Mucosa of descending colon (tissue), 3 donors: ENCODE results near the gene MAML3. TPM values are rescaled to one million over a fixed set of nuclear protein-coding genes. Genes with fewer than 3 reads are reported as not detected.

Experiments
- ATAC-seq: fragments of 200-7000 bp; cut with Tn5 transposase; one replicate; pipeline ENCODE4 v1.9.1; 2020; ENCODE audit warnings: mild to moderate bottlenecking, moderate library complexity
- DNase-seq, 3 donors: peaks; one replicate each; pipeline ENCODE4 v3.0.0-alpha.2; 2020
- H3K36me3 ChIP-seq: fragments of 200-600 bp; one replicate; pipeline ENCODE4 v1.8.0; 2021; ENCODE audit warnings: low read depth, mild to moderate bottlenecking
- H3K4me1 ChIP-seq: fragments of 200-600 bp; one replicate; pipeline ENCODE4 v1.8.0; 2021; ENCODE audit warnings: low read depth, mild to moderate bottlenecking
- H3K4me3 ChIP-seq: fragments of 200-600 bp; one replicate; pipeline ENCODE4 v1.8.0; 2021; ENCODE audit warnings: mild to moderate bottlenecking
- H3K9me3 ChIP-seq: fragments of 200-600 bp; one replicate; pipeline ENCODE4 v1.8.0; 2021; ENCODE audit warnings: mild to moderate bottlenecking
- CTCF ChIP-seq: fragments of 200-600 bp; IDR thresholded peaks from one replicate; pipeline ENCODE4 v1.8.0; 2022; ENCODE audit warnings: antibody characterized with exemption, mild to moderate bottlenecking
- intact Hi-C, 2 donors: fragments of 100-400 bp; cut with DNase I in 1 of 2; cut with micrococcal nuclease in 1 of 2; formaldehyde crosslinking; loops; one replicate each; pipeline versions ENCODE4 v1.11.0 to v1.11.1; 2022; cut with DNase I, micrococcal nuclease
- total RNA-seq, 3 donors: library from RNA; stranded (reverse); fragmentation: NEBNext Ultra II Directional in 2 of 3; extraction: Animal tissue kit (Norgen Biotek cat#: 25700) in 2 of 3; gene quantifications; one replicate each; pipeline versions ENCODE4 v1.2.1 to v1.2.4, GENCODE V29; 2021 to 2023
- donor health status: DM: no; HTN: no; CAD: no; lungs with moderate emphysema.
- donor health status: DM: no; HTN: no; CAD: no.
- donor health status: DM: no; HTN: yes; CAD: no.

MAML3 gene
- total RNA-seq, 3 donors from 2014 or later, result 10.4 to 23.5 (median 14.8) TPM

DNA sequence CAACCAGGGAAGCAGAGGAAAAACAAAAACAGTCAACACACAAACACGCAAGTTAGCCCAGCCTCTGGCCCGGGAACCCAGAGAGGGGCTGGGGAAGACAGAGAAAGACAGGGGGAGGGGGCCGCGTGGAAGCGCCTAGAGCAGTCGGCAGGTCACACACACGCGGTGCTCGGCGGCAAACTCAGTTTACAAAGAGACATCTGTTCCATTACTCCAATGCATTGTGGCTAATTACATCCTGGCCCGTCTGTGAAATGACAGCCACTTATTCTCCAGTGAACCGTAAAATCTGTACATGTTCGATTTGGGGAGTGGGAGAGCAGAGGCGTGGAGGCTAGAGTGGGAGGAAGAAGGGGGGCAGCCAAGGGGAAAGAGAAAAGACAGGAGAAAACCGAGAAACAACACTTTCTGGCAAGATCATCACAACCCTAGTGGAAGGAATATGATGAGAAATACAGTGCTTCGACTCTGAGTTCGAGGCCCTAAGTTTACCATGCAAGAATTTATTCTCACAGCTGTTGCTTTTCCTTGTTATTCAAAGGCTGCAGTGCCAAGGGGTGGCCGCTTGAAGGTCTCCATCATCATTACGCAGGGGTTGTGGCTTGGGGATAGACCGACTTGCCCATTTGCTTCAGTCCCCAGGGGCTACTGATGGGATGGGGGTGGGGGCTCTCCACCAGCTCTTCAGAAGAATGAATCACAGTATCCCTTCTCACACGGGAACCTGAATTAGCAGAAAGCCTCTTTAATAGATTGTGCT, 320.7 kb downstream of the MAML3 start:
- H3K9me3 ChIP-seq, result no peaks in the 10 kb centered on the region
- no peak for ATAC-seq
- H3K36me3 ChIP-seq, result no peaks in the 10 kb centered on the region
- TF ChIP-seq CTCF, result no peak
- intact Hi-C loops, result no loop called here
- H3K4me1 ChIP-seq, result no peaks in the 10 kb centered on the region
- no peak overlapping the region for H3K4me3 ChIP-seq
- no peak for DNase-seq

- intact Hi-C loops, result no loop called here
- H3K9me3 ChIP-seq, result no peaks in the 10 kb centered on the region
- DNase-seq (no peak), ATAC-seq (no peak)
- no peak for TF ChIP-seq CTCF
- H3K36me3 ChIP-seq, result no peaks in the 10 kb centered on the region
- no peak overlapping the region for H3K4me3 ChIP-seq
- no peaks in the 10 kb centered on the region for H3K4me1 ChIP-seq
Measured at GRCh38 chr4:139828966-139829664, 324.9 kb downstream of the MAML3 start.

- intact Hi-C loops, result no loop called here
- ATAC-seq (no peak), DNase-seq (no peak)
- no peaks in the 10 kb centered on the region for H3K36me3 ChIP-seq
- H3K4me3 ChIP-seq, result no peak overlapping the region
- H3K9me3 ChIP-seq, result no peaks in the 10 kb centered on the region
- H3K4me1 ChIP-seq, result no peaks in the 10 kb centered on the region
- TF ChIP-seq CTCF, result no peak
Measured at GRCh38 chr4:139826426-139826825, 327.6 kb downstream of the MAML3 start.

- ATAC-seq, result no peak
- intact Hi-C loops, result no loop called here
- Histone ChIP-seq H3K36me3 (no peaks in the 10 kb centered on the region), H3K4me1 (no peaks in the 10 kb centered on the region), H3K4me3 (no peak overlapping the region), H3K9me3 (no peaks in the 10 kb centered on the region)
- no peak for TF ChIP-seq CTCF
- no peak for DNase-seq
Measured at GRCh38 chr4:139825523-139826014, 328.4 kb downstream of the MAML3 start.

DNA sequence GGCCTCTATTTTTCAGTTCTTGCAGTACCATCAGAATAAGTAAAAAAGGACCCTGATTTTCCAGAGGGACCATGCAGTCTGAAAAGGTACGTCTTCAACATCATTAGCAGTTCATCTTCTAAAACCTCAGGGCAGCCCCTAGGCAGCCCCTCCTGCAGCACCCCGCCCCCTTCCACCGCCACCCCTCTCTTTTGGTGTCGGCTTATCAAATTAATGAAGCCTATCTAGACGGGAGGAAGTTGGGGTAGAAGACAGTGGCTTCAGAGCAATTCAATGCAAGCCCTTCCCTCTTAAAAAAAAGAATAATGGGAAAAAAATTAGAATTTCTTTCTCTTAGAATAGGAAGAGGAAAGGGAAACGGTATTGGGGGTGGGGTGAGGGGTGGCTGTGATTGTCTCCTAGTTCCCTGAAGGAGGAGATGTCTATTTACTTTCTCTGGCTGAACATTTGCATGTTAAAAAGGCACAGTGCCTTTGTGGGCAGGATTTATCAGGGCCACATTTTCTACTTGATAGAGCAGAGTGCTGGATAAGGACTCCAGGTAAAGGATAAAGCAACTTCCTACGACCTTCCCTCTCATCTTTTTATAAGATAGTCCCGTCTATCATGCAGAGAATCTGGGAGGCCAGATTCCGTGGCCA, 329.0 kb downstream of the MAML3 start:
- ATAC-seq (no peak), DNase-seq (no peak)
- H3K36me3 ChIP-seq, result no peaks in the 10 kb centered on the region
- H3K4me3 ChIP-seq, result no peak overlapping the region
- intact Hi-C loops, result no loop called here
- no peaks in the 10 kb centered on the region for H3K9me3 ChIP-seq
- no peak for TF ChIP-seq CTCF
- no peaks in the 10 kb centered on the region for H3K4me1 ChIP-seq
